H9 (cell line): Measurements from ENCODE around the gene ZBTB44. TPM values are rescaled to one million over a fixed set of nuclear protein-coding genes. Genes with fewer than 3 reads are reported as not detected.

Experiments used
- DNase-seq: peaks from one replicate; pipeline ENCODE4 v3.0.0-alpha.2; 2017
- H2AFZ ChIP-seq: one replicate; pipeline ENCODE4 v1.6.1; 2013; ENCODE audit warnings: mild to moderate bottlenecking, low read length, control low read depth, moderate library complexity
- H2AK5ac ChIP-seq: 2 replicates; pipeline ENCODE4 v1.6.1; 2013; ENCODE audit warnings: low read length, control low read depth, mixed read lengths; ENCODE audit not compliant: insufficient read length
- H2BK120ac ChIP-seq: one replicate; pipeline ENCODE4 v1.6.1; 2013; ENCODE audit warnings: low read depth, mild to moderate bottlenecking, low read length, control low read depth, inconsistent platforms; ENCODE audit not compliant: poor library complexity, severe bottlenecking
- H2BK12ac ChIP-seq: 2 replicates; pipeline ENCODE4 v1.6.1; 2013; ENCODE audit warnings: low read length, control low read depth, mixed read lengths, low read depth; ENCODE audit not compliant: insufficient read length
- H2BK15ac ChIP-seq: 2 replicates; pipeline ENCODE4 v1.6.1; 2013; ENCODE audit warnings: low read depth, low read length, control low read depth
- H2BK20ac ChIP-seq: one replicate; pipeline ENCODE4 v1.6.1; 2013; ENCODE audit warnings: low read depth, mild to moderate bottlenecking, low read length, control low read depth, inconsistent platforms; ENCODE audit not compliant: poor library complexity, severe bottlenecking
- H2BK5ac ChIP-seq: 2 replicates; pipeline ENCODE4 v1.6.1; 2013; ENCODE audit warnings: low read length, control low read depth, mixed read lengths; ENCODE audit not compliant: insufficient read length
- H3K14ac ChIP-seq: 2 replicates; pipeline ENCODE4 v1.6.1; 2013; ENCODE audit warnings: low read length, control low read depth; ENCODE audit not compliant: insufficient read depth
- H3K18ac ChIP-seq: 2 replicates; pipeline ENCODE4 v1.6.1; 2013; ENCODE audit warnings: low read depth, mild to moderate bottlenecking, mixed read lengths, low read length, control low read depth; ENCODE audit not compliant: insufficient read length
- H3K23ac ChIP-seq: 2 replicates; pipeline ENCODE4 v1.6.1; 2013; ENCODE audit warnings: low read length, control low read depth, mixed read lengths, low read depth; ENCODE audit not compliant: insufficient read length
- H3K23me2 ChIP-seq: 2 replicates; pipeline ENCODE4 v1.6.1; 2013; ENCODE audit warnings: low read depth, mild to moderate bottlenecking, mixed read lengths, low read length, control low read depth; ENCODE audit not compliant: insufficient read length, poor library complexity, severe bottlenecking
- H3K27ac ChIP-seq: 2 replicates; pipeline ENCODE4 v1.5.1; 2013; ENCODE audit warnings: low read length, control low read depth, mixed read lengths, low read depth; ENCODE audit not compliant: insufficient read length
- H3K27me3 ChIP-seq: 2 replicates; pipeline ENCODE4 v1.6.1; 2013; ENCODE audit warnings: low read length, control low read depth, inconsistent platforms; ENCODE audit not compliant: insufficient read depth
- H3K4ac ChIP-seq: 2 replicates; pipeline ENCODE4 v1.6.1; 2013; ENCODE audit warnings: low read depth, mild to moderate bottlenecking, control low read depth, inconsistent platforms, low read length, moderate library complexity
- H3K4me1 ChIP-seq: 2 replicates; pipeline ENCODE4 v1.6.1; 2013; ENCODE audit warnings: low read length, control low read depth, inconsistent platforms; ENCODE audit not compliant: insufficient read depth
- H3K4me2 ChIP-seq: 2 replicates; pipeline ENCODE4 v1.6.1; 2013; ENCODE audit warnings: low read length, control low read depth, mixed read lengths; ENCODE audit not compliant: insufficient read length, insufficient read depth
- H3K56ac ChIP-seq: 2 replicates; pipeline ENCODE4 v1.6.1; 2013; ENCODE audit warnings: low read depth, mild to moderate bottlenecking, mixed read lengths, low read length, control low read depth; ENCODE audit not compliant: insufficient read length
- H3K79me1 ChIP-seq: 2 replicates; pipeline ENCODE4 v1.6.1; 2013; ENCODE audit warnings: low read depth, mild to moderate bottlenecking, moderate library complexity, low read length, control low read depth, inconsistent platforms; ENCODE audit not compliant: insufficient read depth, poor library complexity, severe bottlenecking
- H3K79me2 ChIP-seq: 2 replicates; pipeline ENCODE4 v1.6.1; 2013; ENCODE audit warnings: low read length, control low read depth, inconsistent platforms; ENCODE audit not compliant: insufficient read depth
- H3K9ac ChIP-seq: 2 replicates; pipeline ENCODE4 v1.6.1; 2013; ENCODE audit warnings: low read length, control low read depth, mixed read lengths; ENCODE audit not compliant: insufficient read length; ENCODE audit errors: extremely low read depth
- H3K9me3 ChIP-seq: one replicate; pipeline ENCODE4 v1.6.1; 2013; ENCODE audit warnings: low read depth, low read length, inconsistent platforms; ENCODE audit not compliant: control insufficient read depth
- H3T11ph ChIP-seq: one replicate; pipeline ENCODE4 v1.6.1; 2013; ENCODE audit warnings: mild to moderate bottlenecking, low read length, control low read depth, inconsistent platforms
- H4K20me1 ChIP-seq: one replicate; pipeline ENCODE4 v1.6.1; 2013; ENCODE audit not compliant: control insufficient read depth, insufficient read length, insufficient read depth
- H4K5ac ChIP-seq: 2 replicates; pipeline ENCODE4 v1.6.1; 2013; ENCODE audit warnings: low read depth, mild to moderate bottlenecking, mixed read lengths, low read length, control low read depth; ENCODE audit not compliant: insufficient read length
- H4K8ac ChIP-seq: replicated peaks from 2 replicates; pipeline ENCODE4 v1.6.1; 2013; ENCODE audit warnings: low read length, control low read depth, mixed read lengths, low read depth; ENCODE audit not compliant: insufficient read length
- H4K91ac ChIP-seq: 2 replicates; pipeline ENCODE4 v1.6.1; 2013; ENCODE audit warnings: low read depth, mild to moderate bottlenecking, moderate library complexity, mixed read lengths, low read length, control low read depth; ENCODE audit not compliant: insufficient read length
- H3K27ac Mint-ChIP-seq, 3 experiments: 2 replicates in 2 of 3; 3 replicates in 1 of 3; pipeline ENCODE4 v1.8.0; 2020 to 2021; ENCODE audit warnings: mixed read lengths in 3 of 3, mild to moderate bottlenecking in 1 of 3, moderate library complexity in 1 of 3
- H3K27me3 Mint-ChIP-seq: 2 replicates; pipeline ENCODE4 v1.8.0; 2021; ENCODE audit warnings: low read depth, mild to moderate bottlenecking, moderate library complexity, mixed read lengths
- H3K36me3 Mint-ChIP-seq, 3 experiments: 2 replicates in 2 of 3; 3 replicates in 1 of 3; pipeline ENCODE4 v1.8.0; 2020 to 2021; ENCODE audit warnings: low read depth in 3 of 3, mixed read lengths in 3 of 3; ENCODE audit not compliant: insufficient read depth in 1 of 3
- H3K4me1 Mint-ChIP-seq, 2 experiments: 2 replicates each; pipeline ENCODE4 v1.8.0; 2020; ENCODE audit warnings: mixed read lengths in 2 of 2
- H3K4me3 Mint-ChIP-seq, 2 experiments: 2 replicates in 1 of 2; 3 replicates in 1 of 2; pipeline ENCODE4 v1.8.0; 2020 to 2021; ENCODE audit warnings: mild to moderate bottlenecking in 2 of 2, mixed read lengths in 2 of 2, moderate library complexity in 1 of 2
- H3K9me3 Mint-ChIP-seq, 2 experiments: 2 replicates in 1 of 2; 3 replicates in 1 of 2; pipeline ENCODE4 v1.8.0; 2020; ENCODE audit warnings: mild to moderate bottlenecking in 2 of 2, mixed read lengths in 2 of 2, moderate library complexity in 1 of 2
- WGBS: extraction: QIAGEN DNeasy Blood & Tissue Kit; methylation state at CpG from one replicate; pipeline ENCODE4 v1.1.7; 2013; ENCODE audit warnings: missing lambda C conversion rate, low lambda C conversion rate, mixed read lengths; ENCODE audit not compliant: insufficient read length; ENCODE audit errors: extremely low coverage; 5-methylcytosine and 5-hydroxymethylcytosine counted together
- total RNA-seq: library from RNA; stranded (reverse); gene quantifications from 2 replicates; pipeline ENCODE4 v1.2.1, GENCODE V29; 2021
- TF ChIP-seq, protein P1 (sequence below): fragments of 200-600 bp; sonication (generic); conservative IDR thresholded peaks from 3 replicates; pipeline ENCODE4 v1.8.0; 2021; ENCODE audit warnings: antibody characterized with exemption, mild to moderate bottlenecking

The ZBTB44 gene
- total RNA-seq, 1 experiment from 2014 or later: 67.7 TPM

- Histone ChIP-seq H3K4ac (no peak overlapping the region), H3K14ac (no peak overlapping the region), H3K79me2 (no peaks in the 10 kb centered on the region), H4K8ac (no peak overlapping the region), H4K91ac (no peak overlapping the region), H3K9ac (no peak overlapping the region), H3K23me2 (no peaks in the 10 kb centered on the region), H3K79me1 (no peaks in the 10 kb centered on the region), H2BK120ac (no peak overlapping the region), H3T11ph (no peak overlapping the region), H2AK5ac (no peak overlapping the region), H4K20me1 (peaks cover 2% of the 10 kb centered on the region), H3K56ac (no peak overlapping the region), H2AFZ (no peak overlapping the region), H3K23ac (no peak overlapping the region), H2BK5ac (no peak overlapping the region), H3K27ac (no peak overlapping the region), H2BK20ac (no peak overlapping the region), H3K27me3 (no peaks in the 10 kb centered on the region), H3K4me2 (no peak overlapping the region), H2BK12ac (no peak overlapping the region), H3K9me3 (no peaks in the 10 kb centered on the region), H2BK15ac (no peak overlapping the region), H3K18ac (no peak overlapping the region), H3K4me1 (no peaks in the 10 kb centered on the region), H4K5ac (no peak overlapping the region)
- TF ChIP-seq, protein P1, sequence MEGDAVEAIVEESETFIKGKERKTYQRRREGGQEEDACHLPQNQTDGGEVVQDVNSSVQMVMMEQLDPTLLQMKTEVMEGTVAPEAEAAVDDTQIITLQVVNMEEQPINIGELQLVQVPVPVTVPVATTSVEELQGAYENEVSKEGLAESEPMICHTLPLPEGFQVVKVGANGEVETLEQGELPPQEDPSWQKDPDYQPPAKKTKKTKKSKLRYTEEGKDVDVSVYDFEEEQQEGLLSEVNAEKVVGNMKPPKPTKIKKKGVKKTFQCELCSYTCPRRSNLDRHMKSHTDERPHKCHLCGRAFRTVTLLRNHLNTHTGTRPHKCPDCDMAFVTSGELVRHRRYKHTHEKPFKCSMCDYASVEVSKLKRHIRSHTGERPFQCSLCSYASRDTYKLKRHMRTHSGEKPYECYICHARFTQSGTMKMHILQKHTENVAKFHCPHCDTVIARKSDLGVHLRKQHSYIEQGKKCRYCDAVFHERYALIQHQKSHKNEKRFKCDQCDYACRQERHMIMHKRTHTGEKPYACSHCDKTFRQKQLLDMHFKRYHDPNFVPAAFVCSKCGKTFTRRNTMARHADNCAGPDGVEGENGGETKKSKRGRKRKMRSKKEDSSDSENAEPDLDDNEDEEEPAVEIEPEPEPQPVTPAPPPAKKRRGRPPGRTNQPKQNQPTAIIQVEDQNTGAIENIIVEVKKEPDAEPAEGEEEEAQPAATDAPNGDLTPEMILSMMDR: no peak
- Mint-ChIP-seq H3K4me3 (no peak overlapping the region), H3K9me3 (no peaks in the 10 kb centered on the region), H3K27ac (no peak overlapping the region), H3K4me1 (peaks cover 4% of the 10 kb centered on the region in 2 experiments; a peak in 3 of 4 replicates), H3K27me3 (no peaks in the 10 kb centered on the region), H3K36me3 (peaks cover 0 to 5% (median 2%) of the 10 kb centered on the region in 3 experiments; a peak in 3 of 7 replicates)
- WGBS: no CpG with 5 or more reads among the region's 4 CpGs
- no peak for DNase-seq
These were observed 87.3 kb downstream of the ZBTB44 start for GRCh38 chr11:130227373-130227772.
